CD4-positive, alpha-beta T cell treated with Interleukin-6 at 100 ng/mL for 8 hours (primary cell): Measurements from ENCODE around the gene MRPS18A.
"Not testable (repeated sequence)": the region's sequence is repeated elsewhere in the genome, so short reads cannot be mapped to it uniquely, and the experiment has no call there.

Experiments
- DNase-seq: peaks from one replicate; pipeline ENCODE4 v3.0.0-alpha.2; 2020; ENCODE audit warnings: mixed read lengths, low spot score

MRPS18A gene

GRCh38 chr6:43717389-43717788 is 29.8 kb upstream of the MRPS18A start:
- DNase-seq = no peak

GRCh38 chr6:43716099-43716498 is 28.5 kb upstream of the MRPS18A start:
- DNase-seq = no peak

DNA sequence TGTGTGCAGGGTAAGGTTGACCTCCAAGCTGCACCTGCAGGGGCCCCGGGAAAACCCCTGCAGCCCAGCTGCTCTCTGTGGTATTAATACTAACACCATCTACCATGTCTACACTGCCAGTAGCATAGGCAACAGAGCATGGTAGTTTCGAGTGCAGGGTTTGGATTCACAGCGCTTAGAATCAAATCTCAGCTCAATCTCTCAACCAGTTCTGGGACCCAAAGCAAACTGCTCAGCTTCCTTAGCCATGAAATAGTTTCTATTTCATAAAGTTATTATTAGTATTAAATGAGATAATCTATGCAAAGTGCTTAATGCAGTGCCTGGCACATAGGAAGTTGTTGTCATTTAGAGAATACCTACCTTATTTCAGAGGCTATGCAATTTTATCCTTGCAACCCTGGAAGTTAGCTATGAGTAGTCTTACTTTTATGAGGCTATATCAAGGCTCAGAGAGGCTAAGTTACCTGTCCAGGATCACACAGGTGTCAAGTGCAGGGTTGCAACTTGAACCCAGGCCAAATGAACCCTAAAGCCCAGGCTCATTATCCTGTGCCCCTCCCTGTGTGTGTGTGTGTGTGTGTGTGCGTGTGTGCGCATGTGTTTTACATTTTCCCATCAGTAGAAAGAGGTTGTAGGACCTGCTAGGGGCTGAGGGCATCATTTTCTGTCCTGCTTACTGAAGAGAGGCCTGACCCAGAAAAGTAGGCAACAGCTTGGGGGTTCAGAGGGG is 27.6 kb upstream of the MRPS18A start:
- no peak for DNase-seq

GRCh38 chr6:43714311-43715055 is 26.9 kb upstream of the MRPS18A start:
- DNase-seq = no peak

GRCh38 chr6:43713643-43714310 is 26.2 kb upstream of the MRPS18A start:
- DNase-seq = no peak

- no peak for DNase-seq
Measured at GRCh38 chr6:43712579-43712978, 25.0 kb upstream of the MRPS18A start.

GRCh38 chr6:43710576-43710975 is 23.0 kb upstream of the MRPS18A start:
- DNase-seq = no peak

- DNase-seq = no peak
Measured at GRCh38 chr6:43709654-43710303, 22.2 kb upstream of the MRPS18A start.

GRCh38 chr6:43708860-43709653 is 21.5 kb upstream of the MRPS18A start:
- DNase-seq = no peak

GRCh38 chr6:43707767-43708166 is 20.2 kb upstream of the MRPS18A start:
- DNase-seq = no peak

GRCh38 chr6:43707269-43707668 is 19.7 kb upstream of the MRPS18A start:
- no peak for DNase-seq

DNA sequence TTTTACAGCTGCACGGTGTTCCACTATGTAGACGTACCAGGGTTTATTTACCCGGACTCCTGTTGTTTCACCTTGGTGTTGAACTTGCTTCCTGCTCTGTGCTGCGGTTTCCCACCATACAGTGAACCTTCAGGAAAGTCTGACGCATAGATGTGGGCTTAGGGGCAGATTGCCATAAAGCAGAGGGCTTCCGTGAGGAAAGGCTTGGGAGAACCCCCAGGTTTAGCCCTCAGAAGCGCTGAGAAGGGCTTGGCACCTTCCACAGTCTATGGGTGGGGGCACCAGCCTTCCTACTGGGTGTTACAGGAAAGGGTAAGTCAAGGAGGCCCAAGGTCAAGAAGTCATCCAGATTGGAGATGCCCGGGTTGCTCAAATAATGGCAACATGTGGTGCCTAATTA is 19.2 kb upstream of the MRPS18A start:
- DNase-seq = no peak

DNA sequence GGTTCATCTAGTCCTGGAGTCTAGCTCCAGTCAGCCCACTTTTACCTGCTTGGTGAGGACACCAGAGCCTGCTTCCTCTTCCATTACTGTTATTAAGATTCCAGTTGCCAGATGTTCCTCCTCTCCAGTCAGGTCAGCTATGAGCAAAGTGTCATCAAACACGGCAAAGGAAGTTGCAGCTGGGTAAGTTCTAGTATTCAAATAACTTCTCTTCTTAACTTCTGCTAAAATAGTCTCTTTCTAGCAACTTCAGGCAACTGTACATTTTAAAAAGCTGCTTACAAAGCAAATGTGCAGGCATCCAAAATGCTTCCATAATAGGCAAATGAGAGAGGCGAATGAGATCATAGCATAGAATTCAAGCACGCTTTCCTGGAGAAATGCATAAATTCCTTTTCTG is 18.4 kb upstream of the MRPS18A start:
- no peak for DNase-seq

DNA sequence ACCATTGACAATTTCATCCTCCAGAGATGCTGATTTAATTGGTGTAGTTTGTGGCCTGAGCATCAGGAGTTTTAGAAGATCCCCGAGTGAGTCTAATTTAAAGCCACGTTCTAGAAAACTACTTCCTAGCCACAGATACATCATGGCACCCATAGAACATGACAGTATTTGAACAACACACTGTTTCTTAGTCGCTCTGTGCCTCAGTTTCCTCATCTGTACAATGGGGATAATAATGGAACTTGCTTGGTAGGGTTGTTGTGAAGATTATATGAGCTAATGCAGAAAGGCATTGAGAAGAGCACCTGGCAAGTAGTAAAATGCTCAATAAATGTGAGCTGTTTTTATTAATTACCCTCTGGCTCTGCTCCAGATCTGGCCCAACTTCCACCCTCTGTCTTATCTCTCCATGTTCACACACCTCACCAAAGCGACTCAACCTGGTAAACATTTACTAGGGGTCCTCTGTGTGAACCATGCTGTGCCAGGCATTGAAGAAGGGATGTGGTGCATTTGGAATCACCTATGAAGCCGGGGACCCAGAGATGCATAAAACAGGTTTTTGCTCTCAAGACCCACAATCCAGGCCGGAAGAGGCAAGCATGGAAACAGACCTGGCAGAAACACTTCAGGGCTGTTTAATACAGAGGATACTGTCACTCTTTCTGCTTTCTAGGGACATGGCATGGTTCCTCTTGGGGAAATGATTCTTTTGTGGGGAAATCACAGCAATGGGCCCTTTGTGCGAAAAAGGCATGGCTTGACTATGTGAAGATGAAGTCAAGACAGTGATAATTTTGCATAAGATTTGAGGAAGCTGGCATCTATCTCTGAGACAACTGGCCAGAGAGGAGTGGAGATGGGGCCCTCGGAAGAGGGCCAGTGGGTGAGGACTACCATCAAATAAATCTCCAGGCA is 16.2 kb upstream of the MRPS18A start:
- DNase-seq = no peak

- DNase-seq = no peak
Measured at GRCh38 chr6:43702534-43703440, 15.2 kb upstream of the MRPS18A start.

DNA sequence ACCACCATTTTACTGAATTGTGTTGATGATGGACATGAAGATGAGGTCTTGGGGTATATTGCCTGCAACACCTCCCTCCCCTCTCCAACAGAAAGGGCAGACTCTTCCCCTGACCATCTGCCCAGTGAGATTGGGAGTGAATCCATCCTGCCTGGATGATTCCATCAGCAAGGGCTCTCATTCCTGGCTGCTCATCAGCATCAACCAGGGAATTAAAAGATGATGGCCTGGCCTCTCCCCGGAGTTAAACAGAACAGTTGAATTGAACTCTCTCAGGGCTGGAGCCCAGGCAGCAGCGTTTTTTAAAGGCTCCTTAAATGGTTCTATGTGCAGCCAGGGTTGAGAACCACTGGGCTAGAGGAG is 14.6 kb upstream of the MRPS18A start:
- DNase-seq = no peak

- not testable (repeated sequence) for DNase-seq
Measured at GRCh38 chr6:43700939-43701560, 13.5 kb upstream of the MRPS18A start.

GRCh38 chr6:43699564-43700186 is 12.1 kb upstream of the MRPS18A start:
- no peak for DNase-seq
